K562 (cell line): ENCODE results near the gene SCYL1. TPM values are rescaled to one million over a fixed set of nuclear protein-coding genes. Genes with fewer than 3 reads are reported as not detected.

Experiments
- DIDO1 ChIP-seq: fragments of 450-650 bp; IDR thresholded peaks from 2 replicates; pipeline ENCODE4 v1.6.1; 2016; ENCODE audit warnings: low read depth, missing biosample characterization, missing genetic modification characterization
- E2F5 ChIP-seq: sonication (generic); formaldehyde crosslinking; IDR thresholded peaks from 2 replicates; pipeline ENCODE4 v1.8.0; 2022; ENCODE audit warnings: mild to moderate bottlenecking, missing genetic modification reagents
- ETV1 ChIP-seq: fragments of 450-650 bp; conservative IDR thresholded peaks from 2 replicates; pipeline ENCODE4 v1.6.1; 2016; ENCODE audit warnings: missing genetic modification characterization, control low read depth, low read depth, missing compliant biosample characterization
- FOXP1 ChIP-seq: sonication (generic); formaldehyde crosslinking; IDR thresholded peaks from 2 replicates; pipeline ENCODE4 v1.8.0; 2022; ENCODE audit warnings: mild to moderate bottlenecking, missing genetic modification reagents
- GABPA ChIP-seq: fragments of 200-800 bp; sonication (Bioruptor generic); conservative IDR thresholded peaks from 2 replicates; pipeline ENCODE4 v1.6.1; 2016; ENCODE audit warnings: low read depth, missing genetic modification characterization, missing compliant biosample characterization
- GMEB1 ChIP-seq: fragments of 250-450 bp; sonication (Bioruptor Pico); IDR thresholded peaks from 2 replicates; pipeline ENCODE4 v1.4.0; 2020; ENCODE audit warnings: mild to moderate bottlenecking
- GTF2A2 ChIP-seq: IDR thresholded peaks from 2 replicates; pipeline ENCODE4 v1.6.1; 2016; ENCODE audit warnings: mild to moderate bottlenecking, missing genetic modification characterization, missing compliant biosample characterization
- HEY1 ChIP-seq: fragments of 250-450 bp; sonication (Bioruptor Pico); IDR thresholded peaks from 2 replicates; pipeline ENCODE4 v1.5.0; 2020; ENCODE audit warnings: mild to moderate bottlenecking, moderate library complexity, borderline replicate concordance
- ILF3 ChIP-seq: fragments of 450-650 bp; IDR thresholded peaks from 2 replicates; pipeline ENCODE4 v1.6.1; 2018; ENCODE audit warnings: antibody characterized with exemption, mild to moderate bottlenecking, moderate library complexity, borderline replicate concordance
- MAZ ChIP-seq, 2 experiments: fragments of 450-650 bp in 1 of 2; sonication (generic) in 1 of 2; formaldehyde crosslinking; IDR thresholded peaks in 1 of 2; conservative IDR thresholded peaks in 1 of 2; 2 replicates each; pipeline versions ENCODE4 v1.4.0 to v1.5.0; 2020; ENCODE audit warnings: mild to moderate bottlenecking in 1 of 2, missing genetic modification reagents in 1 of 2
- NFYB ChIP-seq: IDR thresholded peaks from 2 replicates; pipeline ENCODE4 v1.6.1; 2011; ENCODE audit warnings: mild to moderate bottlenecking, moderate library complexity; ENCODE audit not compliant: insufficient read length; ENCODE audit errors: extremely low read depth
- POLR2AphosphoS2 ChIP-seq: IDR thresholded peaks from 2 replicates; pipeline ENCODE4 v1.6.1; 2012; ENCODE audit warnings: low read length, improper control_type of control experiment
- POLR2B ChIP-seq: fragments of 450-650 bp; IDR thresholded peaks from 2 replicates; pipeline ENCODE4 v1.6.1; 2018; ENCODE audit warnings: low read depth; ENCODE audit not compliant: partially characterized antibody
- RBFOX2 ChIP-seq: fragments of 200-400 bp; formaldehyde crosslinking; IDR thresholded peaks from 2 replicates; pipeline ENCODE4 v1.6.1; 2017; ENCODE audit warnings: low read depth, mild to moderate bottlenecking, low read length, moderate library complexity
- RBM15 ChIP-seq: fragments of 200-400 bp; formaldehyde crosslinking; IDR thresholded peaks from 2 replicates; pipeline ENCODE4 v1.6.1; 2018; ENCODE audit warnings: mild to moderate bottlenecking, low read length, moderate library complexity; ENCODE audit not compliant: insufficient read depth
- STAT5A ChIP-seq: IDR thresholded peaks from 2 replicates; pipeline ENCODE4 v1.6.1; 2012; ENCODE audit warnings: low read length, inconsistent platforms, borderline replicate concordance
- ZBTB33 ChIP-seq: sonication (generic); formaldehyde crosslinking; IDR thresholded peaks from 2 replicates; pipeline ENCODE4 v1.8.1; 2023; ENCODE audit warnings: mild to moderate bottlenecking, missing genetic modification reagents
- ZFX ChIP-seq: sonication (generic); formaldehyde crosslinking; IDR thresholded peaks from 2 replicates; pipeline ENCODE4 v1.8.0; 2022; ENCODE audit warnings: mild to moderate bottlenecking, missing genetic modification reagents, moderate library complexity
- ZNF184 ChIP-seq: sonication (generic); formaldehyde crosslinking; IDR thresholded peaks from 2 replicates; pipeline ENCODE4 v1.5.0; 2020; ENCODE audit warnings: missing genetic modification reagents
- ZNF316 ChIP-seq: fragments of 450-650 bp; IDR thresholded peaks from 2 replicates; pipeline ENCODE4 v1.6.1; 2016
- ZNF668 ChIP-seq: fragments of 250-450 bp; sonication (Bioruptor Pico); IDR thresholded peaks from 2 replicates; pipeline ENCODE4 v1.8.0; 2022; ENCODE audit warnings: mild to moderate bottlenecking, inconsistent platforms
- ZNF717 ChIP-seq: fragments of 250-450 bp; sonication (Bioruptor Pico); IDR thresholded peaks from 2 replicates; pipeline ENCODE4 v1.5.0; 2021
- polyA plus RNA-seq, 8 experiments: library from polyadenylated mRNA; depleted of rRNA in 4 of 8; stranded (reverse) in 5 of 8; unstranded in 3 of 8; fragments of >200 nt; fragmentation: Nextera tagmentation in 2 of 8; fragmentation: Illumina TruSeq in 1 of 8; extraction: Ambion mirVana in 2 of 8; extraction: Trizol in 1 of 8; gene quantifications; 2 replicates each; pipeline versions ENCODE4 v1.2.1 to v1.2.3, GENCODE V29; 2011 to 2014; ENCODE audit warnings: inconsistent platforms in 1 of 8, missing spikeins in 1 of 8
- total RNA-seq, 7 experiments: library from RNA; depleted of rRNA in 6 of 7; stranded (reverse); fragments of >200 nt in 6 of 7; fragmentation: Illumina TruSeq in 2 of 7; extraction: Trizol in 2 of 7; gene quantifications; 2 replicates each; pipeline versions ENCODE4 v1.2.1 to v1.2.3, GENCODE V29; 2011 to 2021; ENCODE audit warnings: low replicate concordance in 1 of 7
- TF ChIP-seq, protein P1 (sequence below): IDR thresholded peaks from 2 replicates; pipeline ENCODE4 v1.6.1; 2011; ENCODE audit not compliant: insufficient read length; ENCODE audit errors: extremely low read depth

Gene SCYL1
- total and polyA plus RNA-seq, 9 of the 15 experiments (the other 6 are each of a cell fraction or from before 2014, with no cell fraction given) = 1.9 to 145 (median 57.6) TPM

DNA sequence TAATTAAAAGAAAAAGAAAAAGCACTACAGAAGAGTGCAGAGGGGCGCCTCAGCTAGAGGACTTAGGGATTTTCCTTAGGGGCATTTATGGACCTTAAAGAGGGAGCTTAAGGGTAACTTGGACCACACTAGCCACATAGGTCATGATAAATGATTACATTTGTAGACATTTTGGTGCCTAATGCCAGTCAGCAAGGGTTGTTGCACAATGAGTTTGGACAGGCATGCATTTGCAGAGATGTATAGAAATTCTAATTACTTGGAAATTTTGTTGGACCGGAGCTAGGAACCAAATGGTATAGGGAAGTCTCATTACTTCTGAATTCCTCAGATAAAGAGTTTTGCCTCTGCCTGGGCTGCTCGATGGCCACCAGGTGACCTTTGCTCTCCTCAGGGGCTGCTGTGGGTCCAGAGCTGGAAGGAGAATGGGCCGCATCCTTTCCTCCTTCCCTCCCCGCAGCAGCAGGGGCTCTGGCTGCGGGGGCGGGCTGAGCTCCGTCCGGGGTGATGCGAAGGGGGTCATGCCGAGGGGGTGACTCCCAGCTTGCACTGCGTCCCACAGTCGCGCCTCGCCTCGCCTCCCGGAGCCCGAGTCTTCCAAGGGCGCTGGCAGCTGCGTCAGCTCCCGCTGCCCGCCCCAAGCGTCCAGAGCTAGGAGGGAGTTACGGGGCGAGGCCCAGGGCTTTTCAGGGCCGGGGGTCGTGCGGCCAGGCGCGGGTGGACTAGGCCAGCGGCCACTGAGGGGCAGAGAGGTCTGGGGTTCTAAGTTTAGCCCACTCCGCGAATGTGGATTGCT is 46.3 kb upstream of the SCYL1 start (continued):
- TF ChIP-seq HEY1 (CRISPR knock-in tag) = no peak
- TF ChIP-seq ZFX (CRISPR knock-in tag) = peak; percentile 69
- TF ChIP-seq ZNF717 (CRISPR knock-in tag) = no peak
- no peak; the same call in 1 of the 2 replicates for TF ChIP-seq POLR2AphosphoS2
- TF ChIP-seq E2F5 (CRISPR knock-in tag) = no peak
- TF ChIP-seq ETV1 (tag) = no peak
- no peak; the same call in 1 of the 2 replicates for TF ChIP-seq GTF2A2 (tag)
- TF ChIP-seq RBFOX2 = peak; percentile 95
- no peak for TF ChIP-seq RBM15
- TF ChIP-seq DIDO1 (tag) = no peak
- no peak for TF ChIP-seq STAT5A
- TF ChIP-seq, protein P1, sequence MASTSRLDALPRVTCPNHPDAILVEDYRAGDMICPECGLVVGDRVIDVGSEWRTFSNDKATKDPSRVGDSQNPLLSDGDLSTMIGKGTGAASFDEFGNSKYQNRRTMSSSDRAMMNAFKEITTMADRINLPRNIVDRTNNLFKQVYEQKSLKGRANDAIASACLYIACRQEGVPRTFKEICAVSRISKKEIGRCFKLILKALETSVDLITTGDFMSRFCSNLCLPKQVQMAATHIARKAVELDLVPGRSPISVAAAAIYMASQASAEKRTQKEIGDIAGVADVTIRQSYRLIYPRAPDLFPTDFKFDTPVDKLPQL = no peak
- no peak for TF ChIP-seq ZNF668 (CRISPR knock-in tag)
- no peak for TF ChIP-seq NFYB
- TF ChIP-seq ZBTB33 (CRISPR knock-in tag) = no peak
- TF ChIP-seq ZNF316 = no peak
- TF ChIP-seq MAZ (CRISPR knock-in tag; conservative IDR thresholded peaks at IDR 0.05 in 1 of 2, IDR thresholded peaks at IDR 0.05 in 1 of 2) = peak; percentile 67 to 72
- TF ChIP-seq GABPA = no peak
- no peak for TF ChIP-seq ILF3
- TF ChIP-seq ZNF184 (CRISPR knock-in tag) = no peak
- no peak for TF ChIP-seq GMEB1 (CRISPR knock-in tag)
- no peak for TF ChIP-seq POLR2B
- TF ChIP-seq FOXP1 = 0 out of 2 replicates have a peak, but pooled peaks have one; percentile 44
